ENCODE results near the gene TENT4B.

TENT4B gene

GRCh38 chr16:50152807-50153595 lies at the start of gene TENT4B:
Gene TENT4B (plus strand): TSS chr16:50153306. CDS start chr16:50153622, 316 bp downstream.
- no peak for TF ChIP-seq CTCF (conservative IDR thresholded peaks at IDR 0.05; ENCODE audit: low read depth, low read length)
- H3K4me3 ChIP-seq (ENCODE audit: low read length), result peak within 1 kb of the TSS; percentile 75
- peak; percentile 34 for DNase-seq (ENCODE audit: low read depth)

GRCh38 chr16:50103764-50104163 lies 49.3 kb upstream of the TENT4B start:
- TF ChIP-seq CTCF (conservative IDR thresholded peaks at IDR 0.05; ENCODE audit: low read depth, low read length), result no peak
- DNase-seq (ENCODE audit: low read depth), result no peak
- H3K4me3 ChIP-seq (ENCODE audit: low read length), result no peak overlapping the region

- no peak for DNase-seq (ENCODE audit: low read depth)
- H3K4me3 ChIP-seq (ENCODE audit: low read length), result no peak overlapping the region
- no peak for TF ChIP-seq CTCF (conservative IDR thresholded peaks at IDR 0.05; ENCODE audit: low read depth, low read length)
These were observed 38.6 kb upstream of the TENT4B start for GRCh38 chr16:50114357-50115129.

GRCh38 chr16:50120711-50121110 lies 32.4 kb upstream of the TENT4B start:
- no peak for TF ChIP-seq CTCF (conservative IDR thresholded peaks at IDR 0.05; ENCODE audit: low read depth, low read length)
- no peak overlapping the region for H3K4me3 ChIP-seq (ENCODE audit: low read length)
- no peak for DNase-seq (ENCODE audit: low read depth)

GRCh38 chr16:50121278-50121677 lies 31.8 kb upstream of the TENT4B start:
- no peak for TF ChIP-seq CTCF (conservative IDR thresholded peaks at IDR 0.05; ENCODE audit: low read depth, low read length)
- no peak overlapping the region for H3K4me3 ChIP-seq (ENCODE audit: low read length)
- no peak for DNase-seq (ENCODE audit: low read depth)

GRCh38 chr16:50121721-50122445 lies 31.2 kb upstream of the TENT4B start:
- no peak for TF ChIP-seq CTCF (conservative IDR thresholded peaks at IDR 0.05; ENCODE audit: low read depth, low read length)
- DNase-seq (ENCODE audit: low read depth), result no peak
- H3K4me3 ChIP-seq (ENCODE audit: low read length), result no peak overlapping the region

Data from retinal pigment epithelial cell (primary cell).